A549 (cell line): ENCODE measurements around the gene IDH2. TPM values are rescaled to one million over a fixed set of nuclear protein-coding genes. Genes with fewer than 3 reads are reported as not detected.

Experiments
- ATAC-seq, 2 experiments: fragments of 200-7000 bp in 1 of 2; fragments of >200 bp in 1 of 2; cut with Nextera tagmentation in 1 of 2; cut with Tn5 transposase in 1 of 2; 3 replicates each; pipeline versions ENCODE4 v1.8.0 to v1.9.1; 2018 to 2020; ENCODE audit warnings: mild to moderate bottlenecking in 1 of 2, moderate library complexity in 1 of 2
- CTCF ChIA-PET: fragments of 300-600 bp; sonication (Branson Sonifier 250); formaldehyde crosslinking; extraction: SDS; loops from one replicate; lab custom pipeline; 2021; ENCODE audit warnings: antibody characterized with exemption, inconsistent platforms; lab: Yijun Ruan, JAX
- POLR2A ChIA-PET: fragments of 350-600 bp; formaldehyde crosslinking; extraction: SDS; loops from one replicate; lab custom pipeline; 2021; ENCODE audit warnings: antibody characterized with exemption, inconsistent platforms; lab: Yijun Ruan, JAX
- DNase-seq, 2 experiments: peaks; one replicate each; pipeline versions ENCODE4 v3.0.0 to v3.0.0-alpha.2; 2011 to 2016; ENCODE audit warnings: low read depth in 1 of 2, low spot score in 1 of 2
- FAIRE-seq: peaks from 2 replicates; lab custom pipeline; 2011; peaks lifted over from hg19 to GRCh38; lab: Jason Lieb, UNC
- H3K27ac ChIP-seq, 2 experiments: fragments of >200 bp; sonication (Bioruptor Twin); formaldehyde crosslinking; 3 replicates each; pipeline ENCODE4 v1.5.1; 2016 to 2017
- H3K4me1 ChIP-seq: fragments of >200 bp; sonication (Bioruptor Twin); formaldehyde crosslinking; 3 replicates; pipeline ENCODE4 v1.6.1; 2016
- H3K4me2 ChIP-seq: fragments of >200 bp; sonication (Bioruptor Twin); formaldehyde crosslinking; 3 replicates; pipeline ENCODE4 v1.6.1; 2016
- H3K4me3 ChIP-seq: fragments of >200 bp; sonication (Bioruptor Twin); formaldehyde crosslinking; 3 replicates; pipeline ENCODE4 v1.5.1; 2016
- H3K9me3 ChIP-seq: fragments of >200 bp; sonication (Bioruptor Twin); formaldehyde crosslinking; 3 replicates; pipeline ENCODE4 v1.6.1; 2016
- CBX8 ChIP-seq: fragments of 200-600 bp; sonication (generic); IDR thresholded peaks from 2 replicates; pipeline ENCODE4 v1.6.1; 2016
- EHMT2 ChIP-seq: fragments of 200-600 bp; sonication (generic); IDR thresholded peaks from 2 replicates; pipeline ENCODE4 v1.6.1; 2016; ENCODE audit warnings: antibody characterized with exemption, low read depth, mild to moderate bottlenecking, moderate library complexity
- FOSL2 ChIP-seq, 2 experiments: fragments of 450-650 bp in 1 of 2; fragments of >200 bp in 1 of 2; sonication (Bioruptor Twin) in 1 of 2; formaldehyde crosslinking; IDR thresholded peaks; 2 replicates each; pipeline versions ENCODE4 v1.5.0 to v1.6.1; 2016 to 2020; ENCODE audit warnings: mild to moderate bottlenecking in 1 of 2, moderate library complexity in 1 of 2
- FOXS1 ChIP-seq: fragments of 250-450 bp; sonication (Bioruptor Pico); IDR thresholded peaks from 2 replicates; pipeline ENCODE4 v1.5.0; 2020; ENCODE audit warnings: mild to moderate bottlenecking, moderate library complexity
- HOXB5 ChIP-seq: fragments of 250-450 bp; sonication (Bioruptor Pico); IDR thresholded peaks from 2 replicates; pipeline ENCODE4 v1.5.0; 2020; ENCODE audit warnings: mild to moderate bottlenecking, moderate library complexity
- MAX ChIP-seq: IDR thresholded peaks from 2 replicates; pipeline ENCODE4 v1.6.1; 2012
- MAZ ChIP-seq: fragments of 150-350 bp; IDR thresholded peaks from 2 replicates; pipeline ENCODE4 v1.6.1; 2014; ENCODE audit warnings: antibody characterized with exemption, low read depth, low read length, borderline replicate concordance
- MYC ChIP-seq: IDR thresholded peaks from 2 replicates; pipeline ENCODE4 v1.6.1; 2012; ENCODE audit warnings: mild to moderate bottlenecking, inconsistent platforms, low read length, improper control_type of control experiment, borderline replicate concordance
- NPAS2 ChIP-seq: fragments of 250-450 bp; sonication (Bioruptor Pico); IDR thresholded peaks from 2 replicates; pipeline ENCODE4 v1.8.0; 2022; ENCODE audit warnings: mild to moderate bottlenecking, moderate library complexity, borderline replicate concordance
- NR3C1 ChIP-seq: fragments of >200 bp; sonication (Bioruptor Twin); formaldehyde crosslinking; IDR thresholded peaks from 3 replicates; pipeline ENCODE4 v1.6.1; 2017
- RAD21 ChIP-seq, 2 experiments: fragments of >200 bp in 1 of 2; sonication (Bioruptor Twin) in 1 of 2; formaldehyde crosslinking in 1 of 2; IDR thresholded peaks in 1 of 2; conservative IDR thresholded peaks in 1 of 2; 2 replicates in 1 of 2; 3 replicates in 1 of 2; pipeline ENCODE4 v1.6.1; 2012 to 2018; ENCODE audit warnings: inconsistent platforms in 1 of 2
- RFX5 ChIP-seq: fragments of 450-650 bp; IDR thresholded peaks from 2 replicates; pipeline ENCODE4 v1.7.1; 2014; ENCODE audit warnings: antibody characterized with exemption, mild to moderate bottlenecking, moderate library complexity
- RNF2 ChIP-seq: fragments of 200-600 bp; sonication (generic); IDR thresholded peaks from 2 replicates; pipeline ENCODE4 v1.6.1; 2016; ENCODE audit warnings: low read depth, mild to moderate bottlenecking, antibody characterized with exemption, moderate library complexity, borderline replicate concordance
- TP53 ChIP-seq: fragments of 250-450 bp; sonication (Bioruptor Pico); IDR thresholded peaks from 2 replicates; pipeline ENCODE4 v1.5.0; 2021; ENCODE audit warnings: mild to moderate bottlenecking, moderate library complexity
- WGBS: methylation state at CpG from one replicate; pipeline ENCODE4 v1.1.6; 2017; ENCODE audit errors: missing lambda C conversion rate; 5-methylcytosine and 5-hydroxymethylcytosine counted together
- polyA plus RNA-seq, 4 experiments: library from polyadenylated mRNA; depleted of rRNA in 3 of 4; stranded (reverse); fragments of >200 nt; fragmentation: RNase III in 1 of 4; extraction: RNeasy Plus Mini Kit Qiagen cat#74134 plus additional on column Dnase treatment in 1 of 4; gene quantifications; 2 replicates in 3 of 4; 3 replicates in 1 of 4; pipeline ENCODE4 v1.2.3, GENCODE V29; 2011 to 2017
- TF ChIP-seq, protein P1 (sequence below): fragments of 150-350 bp; IDR thresholded peaks from 2 replicates; pipeline ENCODE4 v1.6.1; 2014; ENCODE audit warnings: low read depth, mild to moderate bottlenecking, low read length
- TF ChIP-seq, protein P2 (sequence below): IDR thresholded peaks from 2 replicates; pipeline ENCODE4 v1.6.1; 2012
- TF ChIP-seq, protein P3 (sequence below): fragments of 250-450 bp; sonication (Bioruptor Pico); IDR thresholded peaks from 2 replicates; pipeline ENCODE4 v1.5.0; 2020; ENCODE audit warnings: low read depth, mild to moderate bottlenecking, moderate library complexity

IDH2 gene
- polyA plus RNA-seq, 2 of the 4 experiments (the other 2 are of a cell fraction), result 31.8 to 32.8 TPM

GRCh38 chr15:90083954-90084607, 18.2 kb downstream of the IDH2 start:
- Histone ChIP-seq H3K4me2 (no peak overlapping the region), H3K27ac (no peak overlapping the region), H3K9me3 (no peaks in the 10 kb centered on the region), H3K4me3 (no peak overlapping the region), H3K4me1 (peaks cover 7% of the 10 kb centered on the region; the same call in 1 of the 3 replicates)
- ChIA-PET POLR2A (interaction anchor here (0.6 kb wide), 1 partner anchor 7 kb away, joined by 3 read pairs; no protein-coding TSS in a partner anchor), CTCF (interaction anchor here (0.6 to 7.4 kb wide), 12 partner anchors 9 to 344 kb away, joined by 3 to 94 read pairs (median 4); partner anchors contain the start of gene IDH2)
- 83% methylated on average over 13 of the region's 14 CpGs for WGBS
- DNase-seq (no peak), ATAC-seq (no peak)
- no peak for TF ChIP-seq MYC
- TF ChIP-seq, all 56 proteins: peak for 0
- FAIRE-seq, result no peak

DNA sequence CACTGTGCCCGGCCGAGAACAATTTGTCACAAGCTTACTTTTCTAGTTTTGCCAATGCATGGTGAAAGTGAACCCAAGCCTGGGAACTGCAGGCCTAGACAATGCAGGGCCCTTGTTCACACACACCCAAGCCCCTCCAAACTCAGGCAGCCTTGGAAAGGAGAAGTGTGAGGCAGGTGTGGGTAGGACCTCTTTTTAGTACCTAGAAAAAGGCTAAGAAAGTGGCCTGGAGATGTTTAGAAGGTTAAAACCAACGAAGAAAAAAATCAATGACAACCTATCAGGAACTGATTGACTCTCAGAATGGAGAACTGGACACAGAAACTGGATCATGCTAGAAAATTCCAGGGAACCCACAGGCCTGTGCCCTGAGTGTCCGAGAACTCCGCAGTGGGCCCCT, 18.8 kb downstream of the IDH2 start:
- ATAC-seq, result no peak

GRCh38 chr15:90082140-90082715, 20.0 kb downstream of the IDH2 start:
- DNase-seq (no peak), FAIRE-seq (no peak), ATAC-seq (no peak)
- Histone ChIP-seq H3K4me3 (no peak overlapping the region), H3K4me2 (no peak overlapping the region), H3K27ac (no peak overlapping the region), H3K9me3 (no peaks in the 10 kb centered on the region), H3K4me1 (peaks cover 3% of the 10 kb centered on the region; the same call in 1 of the 3 replicates)
- ChIA-PET CTCF (interaction anchor here (0.6 to 7.4 kb wide), 5 partner anchors 11 to 184 kb away, joined by 3 to 94 read pairs (median 8); no protein-coding TSS in a partner anchor), POLR2A (no interaction called here)
- WGBS, result 75% methylated on average over 9 of the region's 9 CpGs
- TF ChIP-seq RNF2, result no peak
- TF ChIP-seq EHMT2, result no peak
- TF ChIP-seq, protein P1, sequence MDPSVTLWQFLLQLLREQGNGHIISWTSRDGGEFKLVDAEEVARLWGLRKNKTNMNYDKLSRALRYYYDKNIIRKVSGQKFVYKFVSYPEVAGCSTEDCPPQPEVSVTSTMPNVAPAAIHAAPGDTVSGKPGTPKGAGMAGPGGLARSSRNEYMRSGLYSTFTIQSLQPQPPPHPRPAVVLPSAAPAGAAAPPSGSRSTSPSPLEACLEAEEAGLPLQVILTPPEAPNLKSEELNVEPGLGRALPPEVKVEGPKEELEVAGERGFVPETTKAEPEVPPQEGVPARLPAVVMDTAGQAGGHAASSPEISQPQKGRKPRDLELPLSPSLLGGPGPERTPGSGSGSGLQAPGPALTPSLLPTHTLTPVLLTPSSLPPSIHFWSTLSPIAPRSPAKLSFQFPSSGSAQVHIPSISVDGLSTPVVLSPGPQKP, result no peak
- TF ChIP-seq, protein P2, sequence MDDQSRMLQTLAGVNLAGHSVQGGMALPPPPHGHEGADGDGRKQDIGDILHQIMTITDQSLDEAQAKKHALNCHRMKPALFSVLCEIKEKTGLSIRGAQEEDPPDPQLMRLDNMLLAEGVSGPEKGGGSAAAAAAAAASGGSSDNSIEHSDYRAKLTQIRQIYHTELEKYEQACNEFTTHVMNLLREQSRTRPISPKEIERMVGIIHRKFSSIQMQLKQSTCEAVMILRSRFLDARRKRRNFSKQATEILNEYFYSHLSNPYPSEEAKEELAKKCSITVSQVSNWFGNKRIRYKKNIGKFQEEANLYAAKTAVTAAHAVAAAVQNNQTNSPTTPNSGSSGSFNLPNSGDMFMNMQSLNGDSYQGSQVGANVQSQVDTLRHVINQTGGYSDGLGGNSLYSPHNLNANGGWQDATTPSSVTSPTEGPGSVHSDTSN, result no peak
- TF ChIP-seq, protein P3, sequence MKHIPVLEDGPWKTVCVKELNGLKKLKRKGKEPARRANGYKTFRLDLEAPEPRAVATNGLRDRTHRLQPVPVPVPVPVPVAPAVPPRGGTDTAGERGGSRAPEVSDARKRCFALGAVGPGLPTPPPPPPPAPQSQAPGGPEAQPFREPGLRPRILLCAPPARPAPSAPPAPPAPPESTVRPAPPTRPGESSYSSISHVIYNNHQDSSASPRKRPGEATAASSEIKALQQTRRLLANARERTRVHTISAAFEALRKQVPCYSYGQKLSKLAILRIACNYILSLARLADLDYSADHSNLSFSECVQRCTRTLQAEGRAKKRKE (CRISPR knock-in tag), result no peak
- no peak for TF ChIP-seq NPAS2 (CRISPR knock-in tag)

More for the DNA sequence above, 18.8 kb downstream of the IDH2 start:
- ChIA-PET POLR2A (no interaction called here), CTCF (interaction anchor here (1.0 to 7.4 kb wide), 7 partner anchors 9 to 208 kb away, joined by 3 to 94 read pairs (median 8); partner anchors contain the start of gene IDH2)
- no peaks in the 10 kb centered on the region for H3K9me3 ChIP-seq
- 94% methylated on average over 5 of the region's 5 CpGs for WGBS
- DNase-seq (no peak), FAIRE-seq (no peak)
- H3K4me3 ChIP-seq, result no peak overlapping the region
- H3K27ac ChIP-seq, result no peak overlapping the region
- no peak overlapping the region for H3K4me2 ChIP-seq
- H3K4me1 ChIP-seq, result peaks cover 7% of the 10 kb centered on the region; the same call in 1 of the 3 replicates
- no peak for TF ChIP-seq MAX
- TF ChIP-seq RAD21 (conservative IDR thresholded peaks at IDR 0.05 in 1 of 2, IDR thresholded peaks at IDR 0.05 in 1 of 2), result no peak
- no peak for TF ChIP-seq MAZ
- no peak for TF ChIP-seq FOSL2 (IDR thresholded peaks at IDR 0.05)
- no peak for TF ChIP-seq FOSL2 (CRISPR knock-in tag; IDR thresholded peaks at IDR 0.05)
- no peak for TF ChIP-seq FOXS1 (CRISPR knock-in tag)
- TF ChIP-seq RFX5, result no peak
- TF ChIP-seq NR3C1, result no peak
- TF ChIP-seq CBX8, result no peak
- no peak for TF ChIP-seq HOXB5 (CRISPR knock-in tag)
- TF ChIP-seq TP53, result no peak
